Neutrophil (primary cell): Measurements from ENCODE around the gene C3orf22.
"Not testable (repeated sequence)": the region's sequence is repeated elsewhere in the genome, so short reads cannot be mapped to it uniquely, and the experiment has no call there.

ENCODE experiments used
- H3K27ac ChIP-seq: fragments of 200-600 bp; sonication (generic); 2 replicates; pipeline ENCODE4 v1.5.1; 2016; ENCODE audit warnings: mild to moderate bottlenecking, moderate library complexity
- H3K27me3 ChIP-seq: fragments of 200-600 bp; sonication (generic); 2 replicates; pipeline ENCODE4 v1.6.0; 2016; ENCODE audit warnings: mild to moderate bottlenecking
- H3K36me3 ChIP-seq: fragments of 200-600 bp; sonication (generic); 2 replicates; pipeline ENCODE4 v1.5.1; 2017
- H3K4me1 ChIP-seq, 2 experiments: fragments of 200-600 bp in 1 of 2; sonication (generic) in 1 of 2; 1 replicate in 1 of 2; 2 replicates in 1 of 2; pipeline versions ENCODE4 v1.5.1 to v1.6.1; 2013 to 2016; ENCODE audit warnings: low read depth in 1 of 2, low read length in 1 of 2, mild to moderate bottlenecking in 1 of 2, moderate library complexity in 1 of 2; ENCODE audit not compliant: control insufficient read depth in 1 of 2, insufficient read depth in 1 of 2
- H3K4me3 ChIP-seq, 2 experiments: fragments of 200-600 bp in 1 of 2; sonication (generic) in 1 of 2; 1 replicate in 1 of 2; 2 replicates in 1 of 2; pipeline ENCODE4 v1.5.1; 2013 to 2016; ENCODE audit warnings: low read depth in 1 of 2, low read length in 1 of 2, mild to moderate bottlenecking in 1 of 2, moderate library complexity in 1 of 2
- H3K9me3 ChIP-seq: fragments of 200-600 bp; sonication (generic); 2 replicates; pipeline ENCODE4 v1.5.1; 2016
- CTCF ChIP-seq: fragments of 200-600 bp; sonication (generic); IDR thresholded peaks from 2 replicates; pipeline ENCODE4 v1.5.1; 2016; ENCODE audit warnings: antibody characterized with exemption

Gene C3orf22

GRCh38 chr3:126558336-126559071 lies at the start of gene C3orf22:
Gene C3orf22, minus strand, starts transcription at chr3:126558932. Its CDS starts 5,542 bp downstream, at chr3:126553390.
- H3K27me3 ChIP-seq: no peaks in the 10 kb centered on the region
- no peaks in the 10 kb centered on the region for H3K36me3 ChIP-seq
- no peak within 1 kb of the TSS for H3K4me3 ChIP-seq
- H3K9me3 ChIP-seq: no peaks in the 10 kb centered on the region
- H3K27ac ChIP-seq: no peak within 1 kb of the TSS
- TF ChIP-seq CTCF: no peak
- H3K4me1 ChIP-seq: no peaks in the 10 kb centered on the region

GRCh38 chr3:126607214-126607908 lies 48.6 kb upstream of the C3orf22 start:
- no peaks in the 10 kb centered on the region for H3K9me3 ChIP-seq
- H3K4me3 ChIP-seq: no peak overlapping the region
- H3K27me3 ChIP-seq: no peaks in the 10 kb centered on the region
- no peak overlapping the region for H3K27ac ChIP-seq
- no peaks in the 10 kb centered on the region for H3K36me3 ChIP-seq
- TF ChIP-seq CTCF: no peak
- H3K4me1 ChIP-seq: no peaks in the 10 kb centered on the region

- TF ChIP-seq CTCF: no peak
- H3K27me3 ChIP-seq: no peaks in the 10 kb centered on the region
- H3K27ac ChIP-seq: no peak overlapping the region
- H3K36me3 ChIP-seq: no peaks in the 10 kb centered on the region
- no peaks in the 10 kb centered on the region for H3K9me3 ChIP-seq
- no peak overlapping the region for H3K4me3 ChIP-seq
- H3K4me1 ChIP-seq: no peaks in the 10 kb centered on the region
Measured at GRCh38 chr3:126606001-126606400, 47.3 kb upstream of the C3orf22 start.

- H3K36me3 ChIP-seq: no peaks in the 10 kb centered on the region
- no peaks in the 10 kb centered on the region for H3K9me3 ChIP-seq
- no peak overlapping the region for H3K4me3 ChIP-seq
- no peak overlapping the region for H3K27ac ChIP-seq
- no peak for TF ChIP-seq CTCF
- H3K27me3 ChIP-seq: no peaks in the 10 kb centered on the region
- H3K4me1 ChIP-seq: no peaks in the 10 kb centered on the region
Measured at GRCh38 chr3:126604691-126605090, 46.0 kb upstream of the C3orf22 start.

- Histone ChIP-seq H3K36me3 (no peaks in the 10 kb centered on the region), H3K4me1 (no peaks in the 10 kb centered on the region), H3K9me3 (no peaks in the 10 kb centered on the region), H3K27me3 (no peaks in the 10 kb centered on the region), H3K4me3 (no peak overlapping the region), H3K27ac (no peak overlapping the region)
- TF ChIP-seq CTCF: no peak
Measured at GRCh38 chr3:126599101-126599500, 40.4 kb upstream of the C3orf22 start.

GRCh38 chr3:126595479-126595878 lies 36.7 kb upstream of the C3orf22 start:
- H3K36me3 ChIP-seq, H3K27me3 ChIP-seq, H3K9me3 ChIP-seq, H3K4me1 ChIP-seq, H3K27ac ChIP-seq, H3K4me3 ChIP-seq: not testable (repeated sequence)

GRCh38 chr3:126591515-126591914 lies 32.8 kb upstream of the C3orf22 start:
- H3K9me3 ChIP-seq, H3K27me3 ChIP-seq, H3K36me3 ChIP-seq, H3K4me3 ChIP-seq, H3K27ac ChIP-seq, H3K4me1 ChIP-seq: not testable (repeated sequence)
